ENCODE data around the gene ADARB2.

The ADARB2 gene

DNA sequence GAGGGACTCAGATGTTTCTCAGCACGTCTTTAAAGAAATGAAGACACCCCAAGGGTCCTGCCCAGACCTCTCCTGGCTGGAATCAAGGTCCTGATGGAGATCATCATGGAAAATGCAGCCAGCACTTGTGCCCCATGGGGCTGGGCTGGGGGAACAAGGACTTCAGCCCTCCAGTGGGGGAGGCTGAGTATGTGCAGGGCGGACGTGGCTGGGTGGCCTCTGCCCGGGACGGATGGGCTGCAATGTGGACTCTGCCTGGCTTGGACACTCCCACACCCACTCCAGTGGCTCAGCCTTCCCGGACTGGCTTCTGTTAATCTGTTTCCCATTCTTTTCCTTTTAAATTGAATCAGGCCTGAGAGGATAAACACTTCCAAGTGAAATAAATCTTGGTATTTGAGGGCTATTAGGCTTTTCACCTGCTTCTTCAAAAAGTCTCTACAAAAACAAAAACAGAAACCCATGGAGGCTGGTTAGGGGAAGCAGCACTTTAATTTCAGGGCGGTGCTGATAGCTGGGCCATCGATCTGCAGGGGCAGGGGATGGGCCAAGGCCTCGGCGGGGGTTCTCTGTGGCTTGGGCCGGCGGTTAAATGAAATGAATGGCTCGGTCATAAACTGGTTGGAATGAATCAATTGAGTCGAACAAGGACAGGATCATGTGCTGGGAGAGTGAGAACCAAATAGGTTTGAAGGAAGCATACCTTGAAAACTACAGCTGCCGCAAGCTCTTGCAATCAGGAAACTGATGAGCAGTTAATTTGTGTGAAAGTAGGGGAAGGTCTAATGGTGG is 51.4 kb downstream of the ADARB2 start:
- TF ChIP-seq, protein P1, sequence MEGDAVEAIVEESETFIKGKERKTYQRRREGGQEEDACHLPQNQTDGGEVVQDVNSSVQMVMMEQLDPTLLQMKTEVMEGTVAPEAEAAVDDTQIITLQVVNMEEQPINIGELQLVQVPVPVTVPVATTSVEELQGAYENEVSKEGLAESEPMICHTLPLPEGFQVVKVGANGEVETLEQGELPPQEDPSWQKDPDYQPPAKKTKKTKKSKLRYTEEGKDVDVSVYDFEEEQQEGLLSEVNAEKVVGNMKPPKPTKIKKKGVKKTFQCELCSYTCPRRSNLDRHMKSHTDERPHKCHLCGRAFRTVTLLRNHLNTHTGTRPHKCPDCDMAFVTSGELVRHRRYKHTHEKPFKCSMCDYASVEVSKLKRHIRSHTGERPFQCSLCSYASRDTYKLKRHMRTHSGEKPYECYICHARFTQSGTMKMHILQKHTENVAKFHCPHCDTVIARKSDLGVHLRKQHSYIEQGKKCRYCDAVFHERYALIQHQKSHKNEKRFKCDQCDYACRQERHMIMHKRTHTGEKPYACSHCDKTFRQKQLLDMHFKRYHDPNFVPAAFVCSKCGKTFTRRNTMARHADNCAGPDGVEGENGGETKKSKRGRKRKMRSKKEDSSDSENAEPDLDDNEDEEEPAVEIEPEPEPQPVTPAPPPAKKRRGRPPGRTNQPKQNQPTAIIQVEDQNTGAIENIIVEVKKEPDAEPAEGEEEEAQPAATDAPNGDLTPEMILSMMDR (conservative IDR thresholded peaks at IDR 0.05; ENCODE audit: low read depth): no peak
- DNase-seq (ENCODE audit: low spot score): no peak
- CTCF ChIA-PET: no interaction called here
- no peak overlapping the region for H3K27ac ChIP-seq
- POLR2A ChIA-PET (ENCODE audit: low non-redundant PET): no interaction called here

GRCh38 chr10:1684991-1685390 is 52.3 kb downstream of the ADARB2 start:
- ChIA-PET CTCF (no interaction called here), POLR2A (ENCODE audit: low non-redundant PET) (no interaction called here)
- TF ChIP-seq, protein P1 (conservative IDR thresholded peaks at IDR 0.05; ENCODE audit: low read depth): no peak
- no peak overlapping the region for H3K27ac ChIP-seq
- DNase-seq (ENCODE audit: low spot score): no peak

DNA sequence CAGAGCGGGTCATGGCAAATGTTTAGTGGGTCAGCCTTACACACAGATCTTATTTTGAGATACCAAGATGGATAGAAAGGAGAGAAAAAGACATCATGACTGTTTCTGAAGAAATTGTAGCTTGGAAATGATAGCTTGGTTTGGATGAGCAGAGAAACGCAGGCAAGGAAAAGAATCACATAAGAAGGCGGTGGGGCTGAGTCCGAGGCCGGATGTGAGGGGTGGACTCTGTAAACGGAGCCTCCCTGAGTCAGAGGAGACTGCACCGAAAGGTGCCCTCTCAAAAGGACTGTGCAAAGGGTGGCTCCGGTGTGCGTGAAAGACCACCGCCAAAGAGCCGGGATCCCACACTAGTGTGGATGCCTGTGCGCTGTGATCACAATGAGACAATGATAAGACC is 53.7 kb downstream of the ADARB2 start:
- TF ChIP-seq, protein P1 (conservative IDR thresholded peaks at IDR 0.05; ENCODE audit: low read depth): no peak
- DNase-seq (ENCODE audit: low spot score): no peak
- ChIA-PET POLR2A (ENCODE audit: low non-redundant PET) (no interaction called here), CTCF (no interaction called here)
- no peak overlapping the region for H3K27ac ChIP-seq

DNA sequence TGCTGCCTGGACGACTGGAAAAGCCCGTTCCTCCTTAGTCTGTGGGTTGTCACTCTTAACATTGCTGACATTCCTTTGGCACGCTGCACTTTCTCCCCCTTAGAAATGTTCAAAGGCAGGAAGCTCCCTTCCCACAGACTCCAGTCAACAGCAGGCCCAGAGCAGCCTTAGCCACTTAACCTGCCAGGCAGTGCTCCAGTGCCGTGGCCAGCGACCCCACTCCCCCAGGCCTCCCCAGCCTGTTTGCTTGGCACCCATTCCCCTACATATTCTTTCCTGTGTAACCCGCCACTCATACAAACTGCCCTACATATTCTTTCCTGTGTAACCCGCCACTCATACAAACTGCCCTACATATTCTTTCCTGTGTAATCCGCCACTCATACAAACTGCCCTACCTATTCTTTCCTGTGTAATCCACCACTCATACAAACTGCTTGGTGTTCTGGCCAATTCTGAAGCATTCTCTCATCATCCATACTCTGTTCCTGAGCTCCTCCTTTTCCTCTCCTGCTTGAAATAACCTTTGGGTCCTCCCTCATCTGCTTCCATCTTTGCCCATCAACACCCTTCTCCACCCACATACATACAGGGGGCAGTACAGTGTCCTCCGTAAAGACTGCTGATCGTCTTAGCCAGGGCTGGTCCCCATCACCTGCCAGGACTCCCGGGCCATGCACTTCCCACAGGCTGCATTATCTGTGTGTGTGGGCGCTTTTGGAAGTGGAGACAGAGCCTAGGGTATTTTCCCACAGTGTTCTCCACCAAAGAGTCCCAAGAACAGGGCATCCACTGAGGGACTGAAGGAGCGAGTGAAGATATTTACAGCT is 57.3 kb downstream of the ADARB2 start:
- TF ChIP-seq, protein P1 (conservative IDR thresholded peaks at IDR 0.05; ENCODE audit: low read depth): no peak
- POLR2A ChIA-PET (ENCODE audit: low non-redundant PET): no interaction called here
- DNase-seq (ENCODE audit: low spot score): no peak
- CTCF ChIA-PET: no interaction called here
- no peak overlapping the region for H3K27ac ChIP-seq

GRCh38 chr10:1678084-1678483 is 59.2 kb downstream of the ADARB2 start:
- no peak overlapping the region for H3K27ac ChIP-seq
- no peak for DNase-seq (ENCODE audit: low spot score)
- TF ChIP-seq, protein P1 (conservative IDR thresholded peaks at IDR 0.05; ENCODE audit: low read depth): no peak
- POLR2A ChIA-PET (ENCODE audit: low non-redundant PET): no interaction called here
- CTCF ChIA-PET: no interaction called here

GRCh38 chr10:1677307-1677939 is 59.9 kb downstream of the ADARB2 start:
- H3K27ac ChIP-seq: no peak overlapping the region
- DNase-seq (ENCODE audit: low spot score): no peak
- TF ChIP-seq, protein P1 (conservative IDR thresholded peaks at IDR 0.05; ENCODE audit: low read depth): no peak
- ChIA-PET CTCF (no interaction called here), POLR2A (ENCODE audit: low non-redundant PET) (no interaction called here)
